ENCODE data around the gene MRPL44.

DNA sequence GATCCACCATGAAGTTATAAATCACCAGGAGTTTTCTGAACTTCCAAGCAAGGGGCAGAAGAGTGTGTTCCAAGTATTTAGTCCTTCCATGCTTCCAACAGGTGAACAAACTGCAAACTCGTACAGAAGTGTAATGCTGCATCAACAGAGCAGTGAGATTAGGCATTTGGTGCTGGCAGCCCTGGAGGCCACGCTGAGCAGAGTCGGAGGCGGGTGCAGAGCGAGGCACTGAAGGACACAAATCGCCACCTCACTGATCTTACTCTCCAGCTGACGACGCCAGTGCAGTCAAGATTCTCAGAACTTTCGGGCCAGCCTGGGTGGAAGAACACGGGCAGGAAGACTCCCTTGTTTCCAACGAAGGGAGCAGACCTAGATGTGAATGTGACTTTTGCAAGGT is 42.6 kb downstream of the MRPL44 start:
- TF ChIP-seq, protein P1, sequence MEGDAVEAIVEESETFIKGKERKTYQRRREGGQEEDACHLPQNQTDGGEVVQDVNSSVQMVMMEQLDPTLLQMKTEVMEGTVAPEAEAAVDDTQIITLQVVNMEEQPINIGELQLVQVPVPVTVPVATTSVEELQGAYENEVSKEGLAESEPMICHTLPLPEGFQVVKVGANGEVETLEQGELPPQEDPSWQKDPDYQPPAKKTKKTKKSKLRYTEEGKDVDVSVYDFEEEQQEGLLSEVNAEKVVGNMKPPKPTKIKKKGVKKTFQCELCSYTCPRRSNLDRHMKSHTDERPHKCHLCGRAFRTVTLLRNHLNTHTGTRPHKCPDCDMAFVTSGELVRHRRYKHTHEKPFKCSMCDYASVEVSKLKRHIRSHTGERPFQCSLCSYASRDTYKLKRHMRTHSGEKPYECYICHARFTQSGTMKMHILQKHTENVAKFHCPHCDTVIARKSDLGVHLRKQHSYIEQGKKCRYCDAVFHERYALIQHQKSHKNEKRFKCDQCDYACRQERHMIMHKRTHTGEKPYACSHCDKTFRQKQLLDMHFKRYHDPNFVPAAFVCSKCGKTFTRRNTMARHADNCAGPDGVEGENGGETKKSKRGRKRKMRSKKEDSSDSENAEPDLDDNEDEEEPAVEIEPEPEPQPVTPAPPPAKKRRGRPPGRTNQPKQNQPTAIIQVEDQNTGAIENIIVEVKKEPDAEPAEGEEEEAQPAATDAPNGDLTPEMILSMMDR (IDR thresholded peaks at IDR 0.05) = no peak
- TF ChIP-seq ZFX (IDR thresholded peaks at IDR 0.05; ENCODE audit: borderline replicate concordance) = no peak
